NCI-H345 treated with DMSO at 0.1 percent for 48 hours (cell line): ENCODE results near the gene LSR.
A peak's percentile ranks its signal among the peaks of the same experiment; 100 is the strongest.

ENCODE experiments used
- DNase-seq: peaks from one replicate; lab custom pipeline; 2025; ENCODE audit not compliant: unreplicated experiment; lab: John Stamatoyannopoulos, UW

LSR gene

GRCh38 chr19:35246466-35247092 lies 2.2 kb upstream of the LSR start:
- no peak for DNase-seq

- DNase-seq: peak; percentile 97
These were observed 1.1 kb upstream of the LSR start for GRCh38 chr19:35247526-35248309.

- DNase-seq: no peak
These were observed 495 bp downstream of the LSR start for GRCh38 chr19:35249146-35249847.

- DNase-seq: no peak
These were observed 1.3 kb downstream of the LSR start for GRCh38 chr19:35249848-35250711.

GRCh38 chr19:35251456-35251855 lies 2.7 kb downstream of the LSR start:
- DNase-seq: no peak

- DNase-seq: peak; percentile 46
These were observed 4.8 kb downstream of the LSR start for GRCh38 chr19:35253316-35254286.

DNA sequence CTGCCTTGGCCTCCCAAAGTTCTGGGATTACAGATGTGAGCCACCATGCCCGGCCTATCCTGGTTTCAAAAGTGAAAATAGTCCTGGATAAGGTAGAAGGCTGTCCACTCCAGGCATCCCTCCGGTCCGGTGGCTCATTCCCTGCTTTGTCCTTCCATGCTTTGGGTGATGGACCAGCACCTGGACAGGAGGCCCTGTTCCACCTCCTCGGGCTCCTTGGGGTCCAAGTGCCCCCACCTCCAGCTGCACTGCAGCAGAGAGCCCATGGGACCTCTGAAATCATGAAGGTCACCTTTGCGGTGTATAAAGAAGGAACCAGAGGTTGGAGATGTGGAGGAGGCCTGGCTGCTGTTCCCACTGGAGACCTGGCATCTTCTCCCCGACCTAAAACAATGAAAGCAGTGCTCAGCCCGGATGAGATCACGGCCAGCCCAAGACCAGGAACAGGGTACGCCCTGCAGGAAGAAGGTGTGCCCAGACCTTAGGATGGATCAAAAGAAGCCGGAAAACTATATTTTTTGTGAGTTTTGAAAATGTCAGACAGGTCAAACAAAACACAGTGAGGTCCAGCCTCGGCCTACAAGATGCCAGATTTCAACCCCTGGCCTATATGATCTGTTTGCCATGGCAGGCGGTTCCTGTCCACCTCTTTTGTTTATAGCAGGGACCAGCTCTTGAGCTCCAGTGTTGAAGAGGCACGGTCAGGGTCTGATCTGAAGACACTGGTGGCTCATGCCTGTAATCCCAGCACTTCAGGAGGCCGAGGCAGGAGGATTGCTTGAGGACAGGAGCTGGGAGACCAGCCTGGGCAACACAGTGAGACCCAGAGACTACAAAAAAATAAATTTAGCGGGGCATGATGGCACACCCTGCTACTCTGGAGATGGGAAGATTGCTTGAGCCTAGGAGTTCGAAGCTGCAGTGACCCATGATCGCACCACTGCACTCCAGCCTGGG lies 5.8 kb downstream of the LSR start:
- DNase-seq: no peak

- DNase-seq: no peak
These were observed 7.8 kb downstream of the LSR start for GRCh38 chr19:35256566-35256965.

GRCh38 chr19:35257113-35257461 lies 8.3 kb downstream of the LSR start:
- no peak for DNase-seq

GRCh38 chr19:35260694-35261304 lies 12.0 kb downstream of the LSR start:
- no peak for DNase-seq

- DNase-seq: no peak
These were observed 12.7 kb downstream of the LSR start for GRCh38 chr19:35261356-35262100.

DNA sequence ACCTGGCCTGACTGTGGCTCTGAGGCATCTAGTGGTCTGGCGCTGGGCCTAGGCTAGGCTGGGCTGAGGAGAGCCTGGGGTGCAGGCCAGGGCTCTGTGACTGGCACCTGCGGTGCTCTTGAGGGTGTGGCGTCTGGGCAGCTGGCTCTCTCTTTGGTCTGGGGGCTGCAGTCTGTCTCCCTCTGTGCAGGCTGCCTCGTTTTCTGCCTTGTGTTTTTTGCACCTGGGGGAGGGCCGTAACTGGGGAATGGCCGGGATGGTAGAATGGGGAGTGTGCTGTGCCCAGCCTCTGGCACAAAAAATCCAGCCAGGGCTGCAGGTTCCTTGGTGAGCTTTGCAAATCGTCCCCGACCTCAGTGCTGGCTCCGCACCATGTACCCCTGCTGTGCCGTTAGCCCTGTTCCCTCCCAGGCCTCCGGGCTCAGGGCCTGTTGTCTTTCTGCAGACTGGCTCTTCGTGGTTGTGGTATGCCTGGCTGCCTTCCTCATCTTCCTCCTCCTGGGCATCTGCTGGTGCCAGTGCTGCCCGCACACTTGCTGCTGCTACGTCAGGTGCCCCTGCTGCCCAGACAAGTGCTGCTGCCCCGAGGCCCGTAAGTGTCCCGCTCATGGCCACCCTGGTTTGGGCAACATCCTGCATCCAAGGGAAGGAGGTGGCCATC lies 13.4 kb downstream of the LSR start:
- DNase-seq: no peak

- DNase-seq: no peak
These were observed 15.7 kb downstream of the LSR start for GRCh38 chr19:35264268-35265125.

DNA sequence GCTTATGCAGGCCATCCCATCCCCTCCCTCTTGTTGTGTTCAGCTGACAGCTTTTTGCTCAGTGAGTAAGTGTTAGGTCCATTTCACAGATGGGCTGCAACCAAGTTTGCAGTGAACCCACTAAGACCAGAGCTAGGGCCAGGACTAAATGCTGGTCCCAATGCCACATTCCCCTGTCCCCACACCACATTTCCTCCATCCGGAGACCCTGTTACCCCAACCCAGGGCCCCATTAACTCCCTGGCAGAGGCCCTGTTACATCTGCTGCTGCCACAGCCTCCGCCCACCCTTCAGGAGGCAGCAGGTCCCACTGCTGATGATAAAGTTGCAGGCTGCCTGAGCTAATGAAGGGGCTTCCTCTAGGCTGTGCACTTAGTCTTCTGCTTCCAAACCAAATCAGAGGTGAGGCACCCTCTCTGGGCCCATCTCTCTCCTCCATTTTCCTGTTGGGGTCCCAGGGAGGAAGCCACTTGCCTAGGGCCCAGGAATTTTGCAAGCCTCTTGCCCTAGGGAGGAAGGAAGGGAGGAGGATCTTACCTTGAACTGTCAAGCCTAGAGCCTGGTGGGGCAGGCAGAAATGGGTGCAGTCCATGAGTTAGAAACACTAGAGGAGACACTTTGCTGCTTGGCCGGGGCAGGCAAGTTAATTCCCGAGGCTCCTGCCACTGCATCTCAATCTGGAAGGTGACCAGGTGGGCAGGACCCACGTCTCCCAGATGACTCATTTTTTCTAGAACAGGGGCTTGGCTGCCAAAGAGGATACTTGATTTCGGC lies 16.5 kb downstream of the LSR start:
- no peak for DNase-seq

GRCh38 chr19:35265900-35266519 lies 17.2 kb downstream of the LSR start:
- DNase-seq: no peak
